PC-3 (cell line): ENCODE results near the gene KCNN4. TPM values are rescaled to one million over a fixed set of nuclear protein-coding genes. Genes with fewer than 3 reads are reported as not detected.
"Not testable (repeated sequence)": the region's sequence is repeated elsewhere in the genome, so short reads cannot be mapped to it uniquely, and the experiment has no call there.

Experiments
- ATAC-seq: fragments of 200-7000 bp; cut with Tn5 transposase; 2 replicates; pipeline ENCODE4 v1.9.1; 2020; ENCODE audit warnings: mild to moderate bottlenecking, moderate library complexity
- Bru-seq: library from RNA; stranded (reverse); fragments of 400-500 nt; gene quantifications from one replicate; lab custom pipeline; 2021; lab: Mats Ljungman, UMichigan
- BruChase-seq, 2 experiments: library from RNA; stranded (reverse); fragments of 400-500 nt; gene quantifications; one replicate each; lab custom pipeline; 2021; lab: Mats Ljungman, UMichigan
- BruUV-seq: library from RNA; stranded (reverse); fragments of 400-500 nt; replicated peaks from 2 replicates; lab custom pipeline; 2021; lab: Mats Ljungman, UMichigan
- CTCF ChIA-PET: fragments of 300-600 bp; sonication (Branson Sonifier 250); formaldehyde crosslinking; loops from one replicate; lab custom pipeline; 2022; ENCODE audit warnings: antibody characterized with exemption; lab: Charles Lee
- POLR2A ChIA-PET: fragments of 300-600 bp; sonication (Branson Sonifier 250); formaldehyde crosslinking; loops from one replicate; lab custom pipeline; 2022; ENCODE audit warnings: antibody characterized with exemption; ENCODE audit not compliant: unreplicated experiment; lab: Charles Lee
- DNase-seq: peaks from one replicate; pipeline ENCODE4 v3.0.0-alpha.2; 2015
- H2AFZ ChIP-seq: fragments of 300-600 bp; sonication (generic); 2 replicates; pipeline ENCODE4 v1.6.0; 2016; ENCODE audit warnings: antibody characterized with exemption, low read length
- H3F3A ChIP-seq: fragments of 300-600 bp; sonication (generic); one replicate; pipeline ENCODE4 v1.6.0; 2017; ENCODE audit warnings: antibody characterized with exemption, low read length, control low read depth, mild to moderate bottlenecking; ENCODE audit not compliant: unreplicated experiment
- H3K27ac ChIP-seq: fragments of 300-600 bp; sonication (generic); 2 replicates; pipeline ENCODE4 v1.5.1; 2016; ENCODE audit warnings: mild to moderate bottlenecking, low read length
- H3K27me3 ChIP-seq: fragments of 300-600 bp; sonication (generic); 2 replicates; pipeline ENCODE4 v1.6.1; 2016; ENCODE audit warnings: low read length, mixed read lengths
- H3K36me3 ChIP-seq: fragments of 300-600 bp; sonication (generic); 2 replicates; pipeline ENCODE4 v1.6.1; 2016; ENCODE audit warnings: low read depth, mixed run types, low read length, mixed read lengths
- H3K4me1 ChIP-seq: fragments of 300-600 bp; sonication (generic); 2 replicates; pipeline ENCODE4 v1.5.1; 2016; ENCODE audit warnings: low read length; ENCODE audit not compliant: insufficient read depth
- H3K4me2 ChIP-seq: fragments of 300-600 bp; sonication (generic); 2 replicates; pipeline ENCODE4 v1.6.0; 2016; ENCODE audit warnings: low read length
- H3K4me3 ChIP-seq: fragments of 300-600 bp; sonication (generic); 2 replicates; pipeline ENCODE4 v1.5.1; 2016; ENCODE audit warnings: mild to moderate bottlenecking, low read length, mixed read lengths
- H3K79me2 ChIP-seq: fragments of 300-600 bp; sonication (generic); 2 replicates; pipeline ENCODE4 v1.6.1; 2017; ENCODE audit warnings: low read length, mixed read lengths
- H3K9ac ChIP-seq: fragments of 300-600 bp; sonication (generic); 2 replicates; pipeline ENCODE4 v1.6.0; 2016; ENCODE audit warnings: mild to moderate bottlenecking, low read length
- H3K9me2 ChIP-seq: fragments of 300-600 bp; sonication (generic); replicated peaks from 2 replicates; pipeline ENCODE4 v1.6.1; 2016; ENCODE audit warnings: mixed run types, low read length, mixed read lengths
- H3K9me3 ChIP-seq: fragments of 300-600 bp; sonication (generic); 2 replicates; pipeline ENCODE4 v1.6.1; 2016; ENCODE audit warnings: low read length, mixed read lengths
- H4K20me1 ChIP-seq: fragments of 300-600 bp; sonication (generic); 2 replicates; pipeline ENCODE4 v1.6.1; 2016; ENCODE audit warnings: low read length, mixed read lengths
- EZH2 ChIP-seq: fragments of 300-600 bp; sonication (generic); IDR thresholded peaks from one replicate; pipeline ENCODE4 v1.6.1; 2017; ENCODE audit warnings: antibody characterized with exemption, mild to moderate bottlenecking, low read length; ENCODE audit not compliant: unreplicated experiment
- EZH2phosphoT487 ChIP-seq: fragments of 300-600 bp; sonication (generic); IDR thresholded peaks from 2 replicates; pipeline ENCODE4 v1.6.1; 2018; ENCODE audit warnings: mild to moderate bottlenecking, antibody characterized with exemption, low read length, borderline replicate concordance
- intact Hi-C: fragments of 100-400 bp; cut with micrococcal nuclease; formaldehyde crosslinking; loops from 2 replicates; pipeline ENCODE4 v1.9.0; 2023
- long read RNA-seq: library from polyadenylated mRNA; unstranded; transcript quantifications from one replicate; pipeline ENCODE4 v2.0.0, GENCODE V29; 2021; ENCODE audit not compliant: unreplicated experiment
- total RNA-seq: library from RNA; depleted of rRNA; stranded (reverse); fragments of >200 nt; gene quantifications from 2 replicates; pipeline ENCODE4 v1.2.3, GENCODE V29; 2014; rRNA removed
- TF ChIP-seq, protein P1 (sequence below): fragments of 300-600 bp; sonication (generic); conservative IDR thresholded peaks from 2 replicates; pipeline ENCODE4 v1.5.1; 2017; ENCODE audit warnings: antibody characterized with exemption, low read depth, mild to moderate bottlenecking, low read length

Gene KCNN4
- total RNA-seq = 45.7 and 57.7 TPM in 2 replicates
- Bru-seq, nascent RNA = percentile 92 among the genes with signal in this experiment
- percentile 90 among the genes with signal in this experiment for BruChase-seq, experiment 1, labeled RNA remaining after a 6-hour chase
- BruChase-seq, experiment 2, labeled RNA remaining after a 2-hour chase = percentile 97 among the genes with signal in this experiment
- long read RNA-seq, transcript KCNN4-211 (9 exons, 1,956 nt) = major isoform, 443 of 611 reads
- long read RNA-seq, partial matches to known transcripts = 57 of 611 reads
- long read RNA-seq, other reads (novel, unspliced or antisense) = 108 of 611 reads

DNA sequence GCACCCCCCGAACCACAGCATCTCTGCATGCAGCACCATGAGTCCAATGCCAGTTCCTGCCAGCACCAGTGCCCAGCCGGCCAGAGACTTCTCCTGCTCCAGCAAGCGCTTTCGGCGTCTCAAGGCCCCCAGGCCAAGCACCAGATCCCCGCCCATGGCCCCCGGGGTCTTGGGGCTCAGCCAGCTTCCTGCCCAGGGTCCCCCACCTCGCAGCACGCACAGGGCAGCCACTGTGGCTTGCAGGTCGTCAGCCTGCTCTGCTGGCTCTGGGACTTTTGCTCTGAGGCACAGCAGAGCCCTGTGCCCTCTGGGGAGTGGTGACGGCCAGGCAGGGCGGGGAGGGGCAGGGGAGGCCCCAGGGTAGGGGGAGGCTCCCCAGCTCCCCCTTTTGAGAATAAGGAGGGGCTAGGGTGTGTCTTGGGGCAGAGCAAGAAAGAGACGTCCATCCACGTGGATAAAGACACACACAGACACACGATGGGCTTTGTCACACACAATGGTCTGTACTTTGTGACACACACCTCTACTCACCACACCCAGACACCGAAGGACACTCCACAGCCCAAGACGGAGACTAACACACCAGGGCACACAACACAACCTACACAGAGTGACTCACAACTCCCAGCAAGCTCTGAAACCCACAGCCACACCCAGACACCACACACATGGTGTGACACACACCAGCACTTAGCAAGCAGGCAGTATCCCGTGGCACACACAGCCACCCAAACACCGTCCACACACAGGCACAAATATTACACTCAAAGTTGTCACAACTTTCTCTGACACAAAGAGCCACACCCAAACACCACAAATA lies at the start of gene KCNN4:
Gene KCNN4 (minus strand): TSS at position 268 of the 820 bp plus-strand sequence. CDS start 112 bp downstream, at position 156.
- intact Hi-C loops = no loop called here
- Histone ChIP-seq H3K9me3 (no peaks in the 10 kb centered on the region), H3K4me3 (peak within 1 kb of the TSS; percentile 80), H3K4me2 (peak within 1 kb of the TSS; percentile 96), H3K27ac (peak within 1 kb of the TSS; percentile 88), H3K79me2 (peaks cover 43% of the 10 kb centered on the region), H3K36me3 (no peaks in the 10 kb centered on the region), H3K9me2 (no peaks in the 10 kb centered on the region), H3K4me1 (peaks cover 60% of the 10 kb centered on the region), H2AFZ (peak within 1 kb of the TSS; percentile 11), H3K9ac (peak within 1 kb of the TSS; percentile 87), H4K20me1 (no peaks in the 10 kb centered on the region), H3K27me3 (no peaks in the 10 kb centered on the region), H3F3A (no peaks in the 10 kb centered on the region)
- BruUV-seq = TSS peak; percentile 63
- ChIA-PET CTCF (interaction anchor here (0.6 to 2.2 kb wide), 3 partner anchors 12 to 98 kb away, joined by 4 to 7 read pairs (median 5); no protein-coding TSS in a partner anchor), POLR2A (interaction anchor here (1.9 kb wide), 1 partner anchor 16 kb away, joined by 4 read pairs; no protein-coding TSS in a partner anchor)
- TF ChIP-seq, protein P1, sequence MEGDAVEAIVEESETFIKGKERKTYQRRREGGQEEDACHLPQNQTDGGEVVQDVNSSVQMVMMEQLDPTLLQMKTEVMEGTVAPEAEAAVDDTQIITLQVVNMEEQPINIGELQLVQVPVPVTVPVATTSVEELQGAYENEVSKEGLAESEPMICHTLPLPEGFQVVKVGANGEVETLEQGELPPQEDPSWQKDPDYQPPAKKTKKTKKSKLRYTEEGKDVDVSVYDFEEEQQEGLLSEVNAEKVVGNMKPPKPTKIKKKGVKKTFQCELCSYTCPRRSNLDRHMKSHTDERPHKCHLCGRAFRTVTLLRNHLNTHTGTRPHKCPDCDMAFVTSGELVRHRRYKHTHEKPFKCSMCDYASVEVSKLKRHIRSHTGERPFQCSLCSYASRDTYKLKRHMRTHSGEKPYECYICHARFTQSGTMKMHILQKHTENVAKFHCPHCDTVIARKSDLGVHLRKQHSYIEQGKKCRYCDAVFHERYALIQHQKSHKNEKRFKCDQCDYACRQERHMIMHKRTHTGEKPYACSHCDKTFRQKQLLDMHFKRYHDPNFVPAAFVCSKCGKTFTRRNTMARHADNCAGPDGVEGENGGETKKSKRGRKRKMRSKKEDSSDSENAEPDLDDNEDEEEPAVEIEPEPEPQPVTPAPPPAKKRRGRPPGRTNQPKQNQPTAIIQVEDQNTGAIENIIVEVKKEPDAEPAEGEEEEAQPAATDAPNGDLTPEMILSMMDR = no peak
- TF ChIP-seq EZH2phosphoT487 (no peak), EZH2 (no peak)
- DNase-seq (peak; percentile 77), ATAC-seq (peak; percentile 56)

DNA sequence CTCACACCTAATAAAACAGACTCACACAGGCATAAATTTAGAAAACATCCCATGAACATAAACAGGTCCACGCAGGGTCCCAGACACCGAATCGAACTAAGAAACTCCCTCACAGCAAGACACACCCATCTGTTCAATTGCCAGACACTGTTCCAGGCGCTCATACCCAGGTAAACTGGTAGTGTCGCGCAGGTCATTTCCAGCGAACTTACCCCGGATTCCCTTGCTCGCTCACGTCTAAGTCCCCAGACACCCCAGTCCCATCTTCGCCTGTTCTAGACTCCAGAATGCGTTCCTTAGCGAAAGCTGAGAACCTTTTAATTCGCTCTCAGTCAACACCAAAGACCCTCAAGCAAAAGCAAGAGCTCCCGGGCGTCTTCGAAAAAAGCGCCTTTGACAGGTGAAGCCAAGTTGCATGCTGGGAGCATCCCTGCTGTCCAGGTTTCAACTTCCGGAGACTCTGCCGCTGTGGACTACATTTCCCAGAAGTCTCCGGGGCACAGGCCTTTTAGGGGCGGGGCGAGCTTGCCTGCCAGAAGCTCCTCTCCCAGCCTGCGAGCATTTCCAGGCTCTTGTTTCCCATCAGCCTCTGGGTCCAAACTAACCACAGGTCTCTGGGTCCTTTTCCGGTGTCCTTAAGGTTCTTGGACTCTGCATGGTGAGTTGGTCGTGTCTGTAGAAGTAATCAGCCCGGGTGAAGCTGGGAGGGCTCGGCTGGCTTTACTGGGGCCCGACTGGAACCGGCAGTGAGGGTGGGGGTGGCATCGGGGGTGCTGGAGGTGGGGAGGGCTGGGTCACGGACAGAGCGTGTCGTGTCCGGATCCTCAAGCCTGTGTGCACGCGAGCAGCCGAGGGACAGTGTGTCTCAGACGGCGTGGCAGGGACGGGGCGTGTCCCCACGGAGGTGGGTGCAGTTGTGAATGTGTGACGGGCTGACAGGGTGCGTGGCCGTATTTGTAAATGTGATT lies 46.3 kb upstream of the KCNN4 start, which contains the start of gene ZNF283:
Gene ZNF283 (plus strand): TSS at position 535 of the 968 bp plus-strand sequence. CDS start 6,184 bp downstream, outside the sequence.
- Histone ChIP-seq H3K36me3 (peaks cover 19% of the 10 kb centered on the region), H3K4me3 (peak within 1 kb of the TSS; percentile 68), H3K79me2 (0 out of 2 replicates have a peak, but pooled peaks cover 6% of the 10 kb centered on the region), H3K4me2 (peak within 1 kb of the TSS; percentile 86), H3K9me3 (no peaks in the 10 kb centered on the region), H4K20me1 (no peaks in the 10 kb centered on the region), H3K27ac (no peak within 1 kb of the TSS), H2AFZ (peak within 1 kb of the TSS; percentile 66), H3K4me1 (no peaks in the 10 kb centered on the region), H3K9me2 (no peaks in the 10 kb centered on the region), H3K27me3 (no peaks in the 10 kb centered on the region), H3F3A (no peaks in the 10 kb centered on the region), H3K9ac (peak within 1 kb of the TSS; percentile 51)
- POLR2A ChIA-PET = no interaction called here
- CTCF ChIA-PET = no interaction called here
- peak; percentile 80 for ATAC-seq
- intact Hi-C loops = no loop called here
- BruUV-seq = no TSS peak
- TF ChIP-seq, protein P1 = no peak
- no peak for TF ChIP-seq EZH2phosphoT487
- TF ChIP-seq EZH2 = no peak
- peak; percentile 68 for DNase-seq

DNA sequence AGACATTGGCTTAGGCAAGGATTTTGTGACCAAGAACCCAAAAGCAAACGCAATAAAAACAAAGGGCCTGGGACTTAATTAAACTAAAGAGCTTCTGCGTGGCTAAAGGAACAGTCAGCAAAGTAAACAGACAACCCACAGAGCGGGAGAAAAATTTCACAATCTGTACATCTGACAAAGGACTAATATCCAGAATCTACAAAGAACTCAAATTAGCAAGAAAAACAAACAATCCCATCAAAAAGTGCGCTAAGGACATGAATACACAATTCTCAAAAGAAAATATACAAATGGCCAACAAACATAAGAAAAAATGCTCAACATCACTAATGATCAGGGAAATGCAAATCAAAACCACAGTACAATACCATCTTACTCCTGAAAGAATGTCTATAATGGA lies 43.8 kb upstream of the KCNN4 start:
- peak; percentile 24 for DNase-seq
- intact Hi-C loops = not testable (repeated sequence)

DNA sequence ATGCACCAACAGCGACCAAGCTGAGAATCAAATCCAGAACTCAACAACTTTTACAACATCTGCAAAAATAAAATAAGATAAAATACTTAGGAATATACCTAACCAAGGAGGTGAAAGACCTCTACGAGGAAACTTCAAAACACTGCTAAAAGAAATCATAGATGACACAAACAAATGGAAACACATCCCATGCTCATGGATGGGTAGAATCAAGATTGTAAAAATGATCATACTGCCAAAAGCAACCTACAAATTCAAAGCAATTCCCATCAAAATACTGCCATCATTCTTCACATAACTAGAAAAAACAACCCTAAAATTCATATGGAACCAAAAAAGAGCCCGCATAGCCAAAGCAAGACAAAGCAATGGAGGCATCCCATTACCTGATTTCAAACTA lies 43.1 kb upstream of the KCNN4 start:
- POLR2A ChIA-PET, DNase-seq, H3K4me2 ChIP-seq: not testable (repeated sequence)

More for the DNA sequence above, 43.8 kb upstream of the KCNN4 start:
- H3K9ac ChIP-seq, H3K36me3 ChIP-seq, H3K4me1 ChIP-seq, CTCF ChIA-PET, H3K79me2 ChIP-seq, H4K20me1 ChIP-seq, H3K27ac ChIP-seq, H3K27me3 ChIP-seq, H3F3A ChIP-seq, ATAC-seq, H2AFZ ChIP-seq, H3K9me3 ChIP-seq, POLR2A ChIA-PET, H3K9me2 ChIP-seq, H3K4me3 ChIP-seq, BruUV-seq, H3K4me2 ChIP-seq: not testable (repeated sequence)

More for the DNA sequence above, 43.1 kb upstream of the KCNN4 start:
- H4K20me1 ChIP-seq, ATAC-seq, H3K36me3 ChIP-seq, H3F3A ChIP-seq, BruUV-seq, H3K79me2 ChIP-seq, H3K27me3 ChIP-seq, intact Hi-C loops, H3K9ac ChIP-seq, H3K9me3 ChIP-seq, H3K27ac ChIP-seq, H3K4me1 ChIP-seq, H2AFZ ChIP-seq, H3K9me2 ChIP-seq, H3K4me3 ChIP-seq, CTCF ChIA-PET: not testable (repeated sequence)
